Measurements from ENCODE around the gene LRRFIP1. TPM values are rescaled to one million over a fixed set of nuclear protein-coding genes. Genes with fewer than 3 reads are reported as not detected.

LRRFIP1 gene
- total and polyA plus RNA-seq, 2 of the 13 experiments (the other 11 are each of a cell fraction or from before 2014, with no cell fraction given) = 15.9 to 40.5 TPM

GRCh38 chr2:237597196-237598145 is 29.9 kb upstream of the LRRFIP1 start:
- no peaks in the 10 kb centered on the region for H4K20me1 ChIP-seq (ENCODE audit: insufficient read depth, low read length)
- H3K4me1 ChIP-seq (ENCODE audit: insufficient read depth, low read length) = peaks cover 99% of the 10 kb centered on the region
- no peaks in the 10 kb centered on the region for H3K9me3 ChIP-seq (ENCODE audit: low read length)
- H3K4me2 ChIP-seq (ENCODE audit: low read depth, low read length) = peak overlapping the region; percentile 43
- H3K4me3 ChIP-seq (replicated peaks in 1 of 3; ENCODE audit: insufficient read depth in 1 of 3, low read depth in 2 of 3, low read length in 3 of 3) = peak overlapping the region in 1 of 3 experiments; percentile 37; a peak in 1 of 6 replicates
- POLR2A ChIA-PET = interaction anchor here (0.5 kb wide), 1 partner anchor 35 kb away, joined by 3 read pairs; no protein-coding TSS in a partner anchor
- intact Hi-C loops (cut with micrococcal nuclease; ENCODE audit: unreplicated experiment) = no loop called here
- H2AFZ ChIP-seq (ENCODE audit: low read length) = no peak overlapping the region
- FAIRE-seq (no peak), DNase-seq (ENCODE audit: low spot score) (no peak), ATAC-seq (no peak)
- WGBS (ENCODE audit: low lambda C conversion rate) = 76% methylated on average over 29 of the region's 29 CpGs
- in situ Hi-C loops (cut with HindIII; ENCODE audit: extremely low pct_ligation_motif_present, low pct_unique_long_range_greater_than_20kb) = no loop called here
- H3K36me3 ChIP-seq (replicated peaks in 1 of 2; ENCODE audit: control insufficient read depth in 1 of 2, insufficient read depth in 2 of 2, low read length in 2 of 2) = no peaks in the 10 kb centered on the region
- H3K9ac ChIP-seq (ENCODE audit: insufficient read depth, low read depth, low read length) = no peak overlapping the region
- peaks cover 7% of the 10 kb centered on the region for H3K79me2 ChIP-seq (ENCODE audit: insufficient read depth, low read length)
- CTCF ChIA-PET (ENCODE audit: low intra/inter-chr PET ratio, low total read pairs) = no interaction called here
- H3K27me3 ChIP-seq (ENCODE audit: control insufficient read depth in 1 of 2, insufficient read depth in 2 of 2, low read length in 2 of 2) = no peaks in the 10 kb centered on the region
- BruUV-seq (replicated peaks) = no TSS peak
- H3K27ac ChIP-seq (ENCODE audit: extremely low read length, insufficient read depth, low read length) = no peak overlapping the region
- no peak for TF ChIP-seq ZNF550 (CRISPR knock-in tag; IDR thresholded peaks at IDR 0.05; ENCODE audit: borderline replicate concordance)
- TF ChIP-seq SOX5 (CRISPR knock-in tag; IDR thresholded peaks at IDR 0.05; ENCODE audit: borderline replicate concordance) = no peak
- TF ChIP-seq DNMT3B (CRISPR knock-in tag; conservative IDR thresholded peaks at IDR 0.05) = no peak
- TF ChIP-seq ZSCAN21 (CRISPR knock-in tag; IDR thresholded peaks at IDR 0.05; ENCODE audit: borderline replicate concordance) = 0 out of 2 replicates have a peak, but pooled peaks have one; percentile 27
- TF ChIP-seq PITX1 (CRISPR knock-in tag; IDR thresholded peaks at IDR 0.05) = no peak
- no peak for TF ChIP-seq SRF (IDR thresholded peaks at IDR 0.05; ENCODE audit: low read depth, low read length)
- no peak for TF ChIP-seq CERS6 (CRISPR knock-in tag; IDR thresholded peaks at IDR 0.05)
- no peak for TF ChIP-seq SMYD3 (CRISPR knock-in tag; IDR thresholded peaks at IDR 0.05)
- TF ChIP-seq ZBTB38 (CRISPR knock-in tag; IDR thresholded peaks at IDR 0.05) = peak; percentile 72; the same call in 1 of the 2 replicates

All from HepG2 (cell line).